ENCODE measurements around the gene ZNRF3. TPM values are rescaled to one million over a fixed set of nuclear protein-coding genes. Genes with fewer than 3 reads are reported as not detected.

Gene ZNRF3
- total RNA-seq, 4 donors from 2014 or later = 6.1 to 23.2 (median 12.0) TPM

- Histone ChIP-seq H3K4me3 (no peak overlapping the region), H3K9me3 (no peaks in the 10 kb centered on the region), H3K4me1 (no peaks in the 10 kb centered on the region), H3K27ac (no peak overlapping the region), H3K36me3 (no peaks in the 10 kb centered on the region), H3K27me3 (no peaks in the 10 kb centered on the region)
- TF ChIP-seq CTCF (IDR thresholded peaks at IDR 0.05) = no peak
- intact Hi-C loops (cut with DNase I; ENCODE audit: low total_unique reads) = no loop called here
- no peak for DNase-seq
These were observed 206.1 kb downstream of the ZNRF3 start for GRCh38 chr22:29089507-29089906.

- Histone ChIP-seq H3K27me3 (no peaks in the 10 kb centered on the region), H3K27ac (no peak overlapping the region), H3K4me1 (no peaks in the 10 kb centered on the region), H3K36me3 (no peaks in the 10 kb centered on the region), H3K9me3 (no peaks in the 10 kb centered on the region), H3K4me3 (no peak overlapping the region)
- intact Hi-C loops (cut with DNase I; ENCODE audit: low total_unique reads) = no loop called here
- DNase-seq = no peak
- TF ChIP-seq CTCF (IDR thresholded peaks at IDR 0.05) (no peak), POLR2A (IDR thresholded peaks at IDR 0.05) (no peak)
These were observed 206.7 kb downstream of the ZNRF3 start for GRCh38 chr22:29090039-29090438.

- no peaks in the 10 kb centered on the region for H3K4me1 ChIP-seq
- intact Hi-C loops (cut with DNase I; ENCODE audit: low total_unique reads) = no loop called here
- H3K27ac ChIP-seq = peak overlapping the region; percentile 72 to 75
- TF ChIP-seq POLR2A (IDR thresholded peaks at IDR 0.05) (no peak), CTCF (IDR thresholded peaks at IDR 0.05) (no peak)
- no peaks in the 10 kb centered on the region for H3K36me3 ChIP-seq
- no peaks in the 10 kb centered on the region for H3K27me3 ChIP-seq
- no peak overlapping the region for H3K4me3 ChIP-seq
- DNase-seq = no peak
- no peaks in the 10 kb centered on the region for H3K9me3 ChIP-seq
These were observed 208.9 kb downstream of the ZNRF3 start for GRCh38 chr22:29092243-29092642.

- no peaks in the 10 kb centered on the region for H3K4me1 ChIP-seq
- H3K36me3 ChIP-seq = no peaks in the 10 kb centered on the region
- DNase-seq = no peak
- H3K27me3 ChIP-seq = no peaks in the 10 kb centered on the region
- no peak overlapping the region for H3K4me3 ChIP-seq
- H3K27ac ChIP-seq = peak overlapping the region; percentile 72 to 75
- intact Hi-C loops (cut with DNase I; ENCODE audit: low total_unique reads) = no loop called here
- H3K9me3 ChIP-seq = no peaks in the 10 kb centered on the region
- no peak for TF ChIP-seq CTCF (IDR thresholded peaks at IDR 0.05)
- TF ChIP-seq POLR2A (IDR thresholded peaks at IDR 0.05) = no peak
These were observed 209.7 kb downstream of the ZNRF3 start for GRCh38 chr22:29093030-29093429.

GRCh38 chr22:29093501-29094300 is 210.3 kb downstream of the ZNRF3 start:
- Histone ChIP-seq H3K4me1 (no peaks in the 10 kb centered on the region), H3K4me3 (no peak overlapping the region), H3K9me3 (no peaks in the 10 kb centered on the region), H3K27me3 (no peaks in the 10 kb centered on the region), H3K27ac (peak overlapping the region; percentile 72 to 75), H3K36me3 (no peaks in the 10 kb centered on the region)
- TF ChIP-seq POLR2A (IDR thresholded peaks at IDR 0.05) = no peak
- no peak for TF ChIP-seq CTCF (IDR thresholded peaks at IDR 0.05)
- DNase-seq = peak in 1 of 2 donors; percentile 24
- intact Hi-C loops (cut with DNase I; ENCODE audit: low total_unique reads) = no loop called here

Data from uterus (tissue), 4 donors.